GM19372 (cell line): ENCODE results near the gene TIMP1.

ENCODE experiments used
- ATAC-seq: cut with Tn5 transposase; IDR thresholded peaks from one replicate; pipeline ENCODE4 v1.9.1; 2021; ENCODE audit warnings: mild to moderate bottlenecking, low read depth, moderate library complexity; ENCODE audit not compliant: unreplicated experiment

TIMP1 gene

GRCh38 chrX:47581731-47582647 lies at the start of gene TIMP1:
TSS of gene TIMP1 (plus strand) at chrX:47582436. CDS start at chrX:47583416, 980 bp downstream.
- ATAC-seq = peak; percentile 90

- no peak for ATAC-seq
Observed at GRCh38 chrX:47539860-47540259, 42.4 kb upstream of the TIMP1 start.

DNA sequence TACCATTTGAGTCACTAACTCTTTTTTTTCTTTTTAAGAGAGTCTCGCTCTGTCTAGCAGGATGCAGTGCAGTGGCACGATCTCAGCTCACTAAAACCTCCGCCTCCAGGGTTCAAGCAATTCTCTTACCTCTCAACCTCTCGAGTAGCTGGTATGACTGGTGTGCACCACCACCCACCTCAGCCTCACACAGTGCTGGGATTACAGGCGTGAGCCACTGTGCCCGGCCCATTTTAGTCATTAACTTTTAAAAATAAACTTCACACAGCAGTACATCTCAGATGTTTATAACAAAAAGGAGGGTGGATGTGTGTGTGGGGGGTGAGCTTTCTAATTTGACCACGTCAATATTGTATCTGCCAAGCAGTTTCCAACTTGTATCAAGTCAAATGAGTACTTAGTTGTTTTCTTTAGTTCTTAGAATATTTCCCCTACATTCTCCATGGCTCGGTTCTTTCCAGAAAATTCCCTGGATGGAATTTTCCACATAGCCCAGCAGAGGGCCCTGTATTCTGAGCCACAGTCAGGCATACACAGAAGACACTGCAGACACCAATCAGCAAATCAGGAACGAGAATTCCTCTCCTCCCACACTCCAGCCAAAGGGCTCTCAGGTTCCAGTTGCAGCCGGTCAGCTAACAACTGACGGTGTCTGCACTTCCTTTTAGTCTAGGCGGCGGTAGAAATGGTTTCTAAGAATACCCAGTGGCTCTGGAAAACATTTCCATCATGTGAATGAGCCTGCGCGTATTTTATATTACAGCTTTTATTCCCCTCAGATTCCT lies 41.3 kb upstream of the TIMP1 start:
- ATAC-seq = no peak

- ATAC-seq = no peak
Observed at GRCh38 chrX:47543496-47543895, 38.7 kb upstream of the TIMP1 start.

DNA sequence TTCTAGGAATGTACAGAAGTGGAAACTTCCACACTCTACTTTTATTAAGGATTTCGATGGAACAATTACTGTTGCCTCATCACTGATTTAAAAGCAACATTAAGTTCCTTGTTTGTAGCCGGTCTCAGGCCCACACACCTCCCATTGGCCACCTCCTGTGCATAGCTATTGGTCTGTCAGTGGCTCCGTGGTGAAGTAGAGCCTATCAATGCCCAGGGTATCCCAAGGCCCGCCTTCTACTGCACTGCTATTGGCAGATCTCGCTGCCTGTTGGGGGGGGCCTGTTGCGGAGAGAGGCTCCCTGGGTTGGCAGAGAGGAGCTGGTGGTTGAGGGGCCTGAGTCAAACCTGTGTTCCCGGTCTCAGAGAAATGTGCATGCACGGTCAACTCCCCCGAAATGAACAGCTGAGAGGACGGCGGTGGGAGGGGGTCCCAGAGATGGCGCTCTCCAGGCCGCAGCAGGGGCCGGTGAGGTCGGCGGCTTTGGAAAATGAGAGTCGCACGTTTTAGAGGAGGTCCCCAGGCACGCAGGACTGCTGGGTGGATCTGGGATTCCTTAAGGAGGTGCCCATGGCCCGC lies 26.1 kb upstream of the TIMP1 start:
- ATAC-seq = peak; percentile 60

DNA sequence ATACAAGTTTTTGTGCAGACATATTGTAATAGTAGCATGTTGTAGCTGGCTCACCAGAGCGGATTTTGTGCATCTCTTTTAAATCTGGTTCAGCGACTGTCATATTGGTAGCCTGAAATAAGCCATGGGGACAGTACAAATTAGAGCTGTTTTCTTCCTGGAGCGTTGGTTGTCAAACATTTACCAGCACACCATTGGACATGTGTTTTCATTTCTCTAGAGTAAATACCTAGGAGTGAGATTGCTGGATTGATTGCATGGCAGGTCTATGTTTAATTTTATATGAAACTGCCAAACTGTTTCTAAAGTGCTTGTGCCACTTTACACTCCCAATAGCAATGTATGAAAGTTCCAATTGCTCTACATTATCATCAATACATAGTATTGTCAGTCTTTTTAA lies 23.8 kb upstream of the TIMP1 start:
- no peak for ATAC-seq

- ATAC-seq = no peak
Observed at GRCh38 chrX:47560179-47560933, 21.9 kb upstream of the TIMP1 start.

DNA sequence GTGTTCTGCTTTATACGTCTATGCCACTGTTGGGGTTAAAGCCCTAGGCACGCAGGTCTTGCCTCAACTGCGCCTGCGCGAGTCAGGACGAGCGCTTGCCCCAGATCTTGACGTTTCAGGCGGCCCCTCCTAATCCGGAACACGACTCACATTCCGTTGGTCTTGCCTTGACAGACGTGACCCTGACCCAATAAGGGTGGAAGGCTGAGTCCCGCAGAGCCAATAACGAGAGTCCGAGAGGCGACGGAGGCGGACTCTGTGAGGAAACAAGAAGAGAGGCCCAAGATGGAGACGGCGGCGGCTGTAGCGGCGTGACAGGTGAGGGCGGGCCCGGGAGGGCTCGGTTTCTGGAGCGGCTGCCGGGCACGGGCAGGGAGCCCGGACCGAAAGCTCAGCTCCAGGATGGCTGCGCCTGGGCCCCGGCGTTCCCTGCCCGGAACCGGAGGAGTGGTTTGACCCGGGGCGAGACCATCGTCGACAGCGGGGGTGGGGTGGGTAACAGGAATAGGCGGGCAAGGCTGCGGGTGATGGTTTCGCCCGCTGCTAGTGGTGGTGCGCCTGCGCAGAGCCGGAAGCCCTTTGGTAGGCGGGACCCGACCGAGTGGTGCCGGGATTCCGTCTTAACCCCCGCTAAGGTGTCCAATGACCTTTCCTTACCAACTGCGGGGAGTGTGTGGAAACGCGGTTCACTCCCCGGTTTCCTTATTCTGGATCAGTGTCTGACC lies 21.1 kb upstream of the TIMP1 start, which contains the start of gene ARAF:
Gene ARAF (plus strand): TSS at position 272 of the 725 bp plus-strand sequence. CDS start 1,763 bp downstream, outside the sequence.
- peak; percentile 93 for ATAC-seq

DNA sequence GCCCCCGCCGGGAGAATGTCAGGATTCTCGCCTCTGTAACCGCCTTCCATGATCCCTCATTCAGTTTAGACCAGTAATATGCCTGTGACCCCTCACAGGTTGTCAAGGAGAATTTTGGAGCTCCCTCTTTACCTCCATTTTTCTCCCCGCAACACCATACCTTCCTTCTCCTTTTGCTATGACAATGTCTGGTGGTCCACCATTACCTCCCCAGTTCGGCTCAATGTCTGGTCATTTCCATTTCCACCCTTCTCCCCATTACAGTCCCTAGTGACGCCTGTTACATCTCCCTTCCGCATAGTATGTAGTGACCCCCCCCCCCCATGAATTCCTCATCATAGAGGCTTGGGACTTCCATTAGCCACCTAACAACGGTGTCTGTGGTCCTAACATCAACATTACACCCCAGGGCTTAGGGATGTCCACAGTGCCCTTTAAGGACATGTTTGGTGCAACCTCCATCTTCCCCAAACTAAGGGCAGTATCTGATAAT lies 20.5 kb upstream of the TIMP1 start:
- ATAC-seq = no peak

GRCh38 chrX:47562615-47563243 lies 19.5 kb upstream of the TIMP1 start:
- no peak for ATAC-seq

DNA sequence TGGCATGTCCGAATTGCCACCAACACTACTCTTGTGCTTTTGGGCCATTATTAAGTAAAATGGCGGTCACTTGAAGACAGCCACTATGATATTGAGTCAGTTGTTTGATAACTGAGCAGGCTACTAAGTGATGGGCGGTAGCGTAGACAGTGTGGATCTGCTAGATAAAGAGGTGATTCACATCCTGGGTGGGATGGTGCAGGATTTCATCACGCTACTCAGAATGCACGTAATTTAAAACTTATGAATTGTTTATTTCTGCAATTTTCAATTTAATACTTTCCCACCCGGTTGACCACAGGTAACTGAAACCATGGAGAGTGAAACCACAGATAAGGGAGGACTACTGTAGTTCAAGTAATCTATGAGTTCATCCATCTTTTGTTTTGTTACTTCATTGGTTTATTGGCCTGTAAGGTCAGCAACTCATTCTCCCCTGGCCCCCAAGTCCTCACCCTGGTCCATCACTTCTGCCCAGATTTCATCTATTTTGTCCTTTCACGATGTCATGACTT lies 18.4 kb upstream of the TIMP1 start:
- no peak for ATAC-seq

DNA sequence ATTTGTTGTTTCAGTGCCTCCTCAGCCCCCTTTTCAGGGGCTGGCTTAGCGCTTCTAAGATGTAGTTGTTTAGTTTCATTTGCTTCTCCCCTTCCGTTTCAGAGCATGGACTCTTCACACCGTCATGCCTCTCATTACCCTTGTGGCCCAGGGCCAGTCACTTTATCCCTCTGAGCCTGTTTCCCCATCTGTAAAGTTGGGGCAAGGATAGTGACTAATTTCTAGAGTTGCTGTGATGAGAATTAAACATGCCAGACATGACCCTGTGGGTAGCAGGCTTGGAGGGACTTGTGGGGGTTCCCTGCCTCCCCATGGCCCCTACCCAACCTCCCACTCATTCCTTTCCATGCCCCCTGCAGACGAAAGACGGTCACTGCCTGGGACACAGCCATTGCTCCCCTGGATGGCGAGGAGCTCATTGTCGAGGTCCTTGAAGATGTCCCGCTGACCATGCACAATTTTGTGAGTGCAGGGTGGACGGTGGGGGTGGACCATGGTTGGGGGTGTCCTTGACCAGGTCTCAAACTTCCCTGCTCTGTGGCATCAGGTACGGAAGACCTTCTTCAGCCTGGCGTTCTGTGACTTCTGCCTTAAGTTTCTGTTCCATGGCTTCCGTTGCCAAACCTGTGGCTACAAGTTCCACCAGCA lies 17.7 kb upstream of the TIMP1 start:
- ATAC-seq = no peak

DNA sequence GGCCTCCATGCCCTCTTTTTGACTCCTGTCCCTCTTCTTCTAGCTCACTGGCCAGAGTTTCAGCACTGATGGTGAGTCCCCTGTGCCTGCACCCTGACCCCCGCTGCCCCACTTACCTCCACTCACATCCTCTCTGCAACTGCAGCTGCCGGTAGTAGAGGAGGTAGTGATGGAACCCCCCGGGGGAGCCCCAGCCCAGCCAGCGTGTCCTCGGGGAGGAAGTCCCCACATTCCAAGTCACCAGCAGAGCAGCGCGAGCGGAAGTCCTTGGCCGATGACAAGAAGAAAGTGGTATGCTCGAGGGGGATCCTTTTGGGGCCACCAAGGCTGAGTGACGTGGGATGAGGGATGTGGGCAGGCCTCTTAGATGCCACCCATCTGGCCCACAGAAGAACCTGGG lies 15.4 kb upstream of the TIMP1 start:
- no peak for ATAC-seq

GRCh38 chrX:47568656-47569295 lies 13.5 kb upstream of the TIMP1 start:
- ATAC-seq = no peak

- no peak for ATAC-seq
Observed at GRCh38 chrX:47570794-47571193, 11.4 kb upstream of the TIMP1 start.

DNA sequence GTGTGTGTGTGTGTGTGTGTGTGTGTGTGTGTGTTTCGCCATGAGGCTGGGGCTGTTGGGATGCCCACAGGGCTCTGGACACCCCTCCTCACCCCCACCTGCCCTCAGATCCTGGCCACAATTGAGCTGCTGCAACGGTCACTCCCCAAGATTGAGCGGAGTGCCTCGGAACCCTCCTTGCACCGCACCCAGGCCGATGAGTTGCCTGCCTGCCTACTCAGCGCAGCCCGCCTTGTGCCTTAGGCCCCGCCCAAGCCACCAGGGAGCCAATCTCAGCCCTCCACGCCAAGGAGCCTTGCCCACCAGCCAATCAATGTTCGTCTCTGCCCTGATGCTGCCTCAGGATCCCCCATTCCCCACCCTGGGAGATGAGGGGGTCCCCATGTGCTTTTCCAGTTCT lies 11.0 kb upstream of the TIMP1 start:
- no peak for ATAC-seq

DNA sequence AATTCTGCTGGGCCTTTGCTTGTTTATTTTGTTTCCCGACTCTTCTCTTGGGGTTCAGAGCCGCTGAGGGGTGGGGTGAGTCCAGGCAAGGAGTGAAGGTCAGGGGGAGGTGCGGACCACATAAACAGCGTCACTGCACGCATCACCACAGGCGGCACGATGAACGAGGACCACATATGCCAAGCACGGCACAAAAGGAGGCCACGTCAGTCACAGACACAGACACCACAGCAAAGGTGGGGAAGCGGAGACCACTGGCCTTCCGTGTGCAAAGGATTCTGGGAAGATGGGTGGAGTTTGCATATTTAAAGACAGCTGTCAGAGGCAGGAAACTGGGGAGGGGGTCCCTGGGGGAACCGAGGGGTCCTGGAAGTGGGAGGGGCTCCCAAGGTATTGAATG lies 10.3 kb upstream of the TIMP1 start:
- no peak for ATAC-seq

DNA sequence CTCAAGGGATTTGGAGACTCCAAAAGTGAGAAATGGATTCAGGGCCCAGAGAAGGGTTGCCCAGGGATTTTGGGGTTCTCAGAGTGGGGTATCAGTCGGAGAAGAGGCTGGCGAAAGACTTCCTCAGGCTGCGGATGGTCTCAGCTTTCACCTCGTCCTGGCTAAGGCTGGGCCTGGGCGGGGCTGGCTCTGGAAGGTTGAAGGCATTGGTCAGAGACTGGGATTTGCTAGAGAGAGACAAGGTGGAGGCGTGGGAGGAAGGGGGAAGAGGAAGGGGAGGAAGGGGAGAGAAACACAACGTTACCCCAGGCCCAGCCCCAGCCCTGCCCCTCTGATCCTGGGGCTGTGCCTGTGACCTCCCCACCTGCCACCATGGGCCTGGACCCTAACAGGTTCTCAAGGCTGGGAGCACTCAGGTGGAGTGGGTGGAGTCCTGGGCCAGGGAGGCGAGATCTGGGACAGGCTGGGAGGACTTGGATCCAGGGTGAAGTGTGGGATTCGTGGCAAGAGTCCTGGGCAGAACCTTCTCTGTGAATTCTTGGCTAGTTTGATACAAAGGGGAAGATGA lies 9.4 kb upstream of the TIMP1 start:
- no peak for ATAC-seq
